OCI-LY7 (cell line): Measurements from ENCODE around the gene ELF4.

Experiments used
- CTCF ChIP-seq: fragments of 200-600 bp; sonication (generic); conservative IDR thresholded peaks from 2 replicates; pipeline ENCODE4 v1.5.1; 2014; ENCODE audit warnings: mild to moderate bottlenecking, antibody characterized with exemption, low read length, moderate library complexity, mixed read lengths
- EZH2phosphoT487 ChIP-seq: fragments of 200-600 bp; sonication (generic); IDR thresholded peaks from 2 replicates; pipeline ENCODE4 v1.6.1; 2018; ENCODE audit warnings: low read depth, borderline replicate concordance, mild to moderate bottlenecking, mixed run types, antibody characterized with exemption, low read length, moderate library complexity, mixed read lengths

- TF ChIP-seq CTCF (no peak), EZH2phosphoT487 (no peak)
Measured at GRCh38 chrX:130125091-130125874, 15.0 kb upstream of the ELF4 start.
